ENCODE results near the gene TRAPPC1. TPM values are rescaled to one million over a fixed set of nuclear protein-coding genes. Genes with fewer than 3 reads are reported as not detected.

TRAPPC1 gene
- total RNA-seq, 1 experiment from 2014 or later = 132 TPM

- Histone ChIP-seq H3K23ac (ENCODE audit: insufficient read length, low read depth, low read length) (no peak overlapping the region), H4K5ac (ENCODE audit: insufficient read length, low read depth, low read length) (no peak overlapping the region), H4K20me1 (ENCODE audit: control insufficient read depth, insufficient read depth, insufficient read length) (no peaks in the 10 kb centered on the region), H4K8ac (replicated peaks; ENCODE audit: insufficient read length, low read depth, low read length) (no peak overlapping the region), H2BK15ac (ENCODE audit: low read depth, low read length) (no peak overlapping the region), H3K4me1 (ENCODE audit: insufficient read depth, low read length) (no peaks in the 10 kb centered on the region), H3K27me3 (ENCODE audit: insufficient read depth, low read length) (no peaks in the 10 kb centered on the region), H3K14ac (ENCODE audit: insufficient read depth, low read length) (no peak overlapping the region), H3K79me1 (ENCODE audit: insufficient read depth, low read depth, low read length, poor library complexity, severe bottlenecking) (no peaks in the 10 kb centered on the region), H3K9me3 (ENCODE audit: control insufficient read depth, low read depth, low read length) (no peaks in the 10 kb centered on the region), H3T11ph (ENCODE audit: low read length) (no peak overlapping the region), H3K79me2 (ENCODE audit: insufficient read depth, low read length) (no peaks in the 10 kb centered on the region), H2BK5ac (ENCODE audit: insufficient read length, low read length) (no peak overlapping the region), H3K56ac (ENCODE audit: insufficient read length, low read depth, low read length) (no peak overlapping the region), H3K4ac (ENCODE audit: low read depth, low read length) (no peak overlapping the region), H2BK12ac (ENCODE audit: insufficient read length, low read depth, low read length) (no peak overlapping the region), H3K18ac (ENCODE audit: insufficient read length, low read depth, low read length) (no peak overlapping the region), H2AFZ (ENCODE audit: low read length) (no peak overlapping the region), H3K27ac (ENCODE audit: insufficient read length, low read depth, low read length) (no peak overlapping the region), H3K23me2 (ENCODE audit: insufficient read length, low read depth, low read length, poor library complexity, severe bottlenecking) (no peaks in the 10 kb centered on the region), H2BK120ac (ENCODE audit: low read depth, low read length, poor library complexity, severe bottlenecking) (no peak overlapping the region), H4K91ac (ENCODE audit: insufficient read length, low read depth, low read length) (no peak overlapping the region), H3K9ac (ENCODE audit: extremely low read depth, insufficient read length, low read length) (no peak overlapping the region), H2AK5ac (ENCODE audit: insufficient read length, low read length) (no peak overlapping the region), H2BK20ac (ENCODE audit: low read depth, low read length, poor library complexity, severe bottlenecking) (no peak overlapping the region), H3K4me2 (ENCODE audit: insufficient read depth, insufficient read length, low read length) (no peak overlapping the region)
- Mint-ChIP-seq H3K27ac (peak overlapping the region in 1 of 3 experiments; percentile 7; a peak in 1 of 7 replicates), H3K4me3 (no peak overlapping the region), H3K27me3 (ENCODE audit: low read depth) (peaks cover 15% of the 10 kb centered on the region), H3K36me3 (ENCODE audit: insufficient read depth in 1 of 3, low read depth in 3 of 3) (no peaks in the 10 kb centered on the region; a peak in 2 of 7 replicates), H3K4me1 (no peaks in the 10 kb centered on the region), H3K9me3 (peaks cover 12 to 16% of the 10 kb centered on the region in 2 experiments)
- WGBS (ENCODE audit: extremely low coverage, insufficient read length, low lambda C conversion rate) = no CpG with 5 or more reads among the region's 4 CpGs
- no peak for TF ChIP-seq CTCF (conservative IDR thresholded peaks at IDR 0.05)
- DNase-seq = no peak
Measured at GRCh38 chr17:7977039-7977438, 45.3 kb upstream of the TRAPPC1 start.
